NOMO-1 treated with dmso at 0.1 percent for 144 hours (cell line): Measurements from ENCODE around the gene RFT1.
A peak's percentile ranks its signal among the peaks of the same experiment; 100 is the strongest.
"Not testable (repeated sequence)": the region's sequence is repeated elsewhere in the genome, so short reads cannot be mapped to it uniquely, and the experiment has no call there.

Experiments
- DNase-seq: peaks from one replicate; lab custom pipeline; 2025; ENCODE audit not compliant: unreplicated experiment; lab: John Stamatoyannopoulos, UW

Gene RFT1

GRCh38 chr3:53163444-53164387 lies 33.5 kb upstream of the RFT1 start:
- no peak for DNase-seq

GRCh38 chr3:53162672-53163443 lies 32.6 kb upstream of the RFT1 start:
- no peak for DNase-seq

GRCh38 chr3:53161820-53162671 lies 31.8 kb upstream of the RFT1 start:
- DNase-seq, result peak; percentile 45

GRCh38 chr3:53161450-53161819 lies 31.2 kb upstream of the RFT1 start:
- DNase-seq, result no peak

GRCh38 chr3:53160660-53161449 lies 30.6 kb upstream of the RFT1 start, which contains the start of gene PRKCD:
TSS of gene PRKCD (plus strand) at chr3:53161209. CDS start at chr3:53178423, 17,214 bp downstream.
- peak; percentile 62 for DNase-seq

- no peak for DNase-seq
Observed at GRCh38 chr3:53160061-53160659, 29.9 kb upstream of the RFT1 start.

GRCh38 chr3:53159156-53160060 lies 29.2 kb upstream of the RFT1 start:
- DNase-seq, result no peak

GRCh38 chr3:53158765-53159155 lies 28.5 kb upstream of the RFT1 start:
- peak; percentile 61 for DNase-seq

- DNase-seq, result no peak
Observed at GRCh38 chr3:53157974-53158580, 27.8 kb upstream of the RFT1 start.

- no peak for DNase-seq
Observed at GRCh38 chr3:53156368-53156834, 26.2 kb upstream of the RFT1 start.

GRCh38 chr3:53155760-53156159 lies 25.5 kb upstream of the RFT1 start:
- no peak for DNase-seq

GRCh38 chr3:53154881-53155285 lies 24.6 kb upstream of the RFT1 start:
- no peak for DNase-seq

- no peak for DNase-seq
Observed at GRCh38 chr3:53153980-53154379, 23.7 kb upstream of the RFT1 start.

GRCh38 chr3:53153264-53153823 lies 23.1 kb upstream of the RFT1 start:
- no peak for DNase-seq

GRCh38 chr3:53151870-53152660 lies 21.8 kb upstream of the RFT1 start:
- DNase-seq, result no peak

- DNase-seq, result no peak
Observed at GRCh38 chr3:53151465-53151864, 21.2 kb upstream of the RFT1 start.

- not testable (repeated sequence) for DNase-seq
Observed at GRCh38 chr3:53151086-53151438, 20.8 kb upstream of the RFT1 start.
